Activated CD8-positive, alpha-beta T cell treated with anti-CD3 and anti-CD28 coated beads, Interleukin-2, amount 10 ng/mL, durations not matched to agents 7 days and 5 days (primary cell): ENCODE measurements around the gene MOK. TPM values are rescaled to one million over a fixed set of nuclear protein-coding genes. Genes with fewer than 3 reads are reported as not detected.

ENCODE experiments used
- ATAC-seq: fragments of 150-1000 bp; cut with Tn5 transposase; one replicate; pipeline ENCODE4 v1.10.0; 2021; ENCODE audit warnings: moderate library complexity
- CTCF ChIA-PET: fragments of 350-600 bp; sonication (Branson Sonifier 250); formaldehyde crosslinking; loops from one replicate; lab custom pipeline; 2021; ENCODE audit warnings: antibody characterized with exemption; lab: Charles Lee
- POLR2A ChIA-PET: fragments of 350-600 bp; sonication (Branson Sonifier 250); formaldehyde crosslinking; loops from one replicate; lab custom pipeline; 2021; ENCODE audit warnings: antibody characterized with exemption; lab: Charles Lee
- DNase-seq: peaks from one replicate; pipeline ENCODE4 v3.0.0-alpha.2; 2020
- H3K27ac Mint-ChIP-seq: one replicate; pipeline ENCODE4 v1.8.0; 2021; ENCODE audit warnings: mild to moderate bottlenecking, mixed read lengths
- H3K27me3 Mint-ChIP-seq: one replicate; pipeline ENCODE4 v1.8.0; 2021; ENCODE audit warnings: low read depth, mixed read lengths
- H3K36me3 Mint-ChIP-seq: one replicate; pipeline ENCODE4 v1.8.0; 2021; ENCODE audit warnings: low read depth, mixed read lengths
- H3K4me1 Mint-ChIP-seq: one replicate; pipeline ENCODE4 v1.8.0; 2021; ENCODE audit warnings: low read depth, mixed read lengths
- H3K4me3 Mint-ChIP-seq: one replicate; pipeline ENCODE4 v1.8.0; 2021; ENCODE audit warnings: mild to moderate bottlenecking, mixed read lengths
- H3K9me3 Mint-ChIP-seq: one replicate; pipeline ENCODE4 v1.8.0; 2022; ENCODE audit warnings: mixed read lengths; ENCODE audit not compliant: insufficient read depth
- total RNA-seq, 2 experiments: library from RNA; stranded (reverse); gene quantifications; one replicate each; pipeline ENCODE4 v1.2.3, GENCODE V29; 2021

MOK gene
- total RNA-seq, 2 experiments from 2014 or later: 3.3 to 4.1 TPM

GRCh38 chr14:102196039-102196901 lies 108.7 kb downstream of the MOK start:
- no peak overlapping the region for H3K4me3 Mint-ChIP-seq
- POLR2A ChIA-PET: no interaction called here
- no peak for ATAC-seq
- CTCF ChIA-PET: interaction anchor here (2.0 kb wide), 1 partner anchor 12 kb away, joined by 5 read pairs; no protein-coding TSS in a partner anchor
- no peak for DNase-seq
- H3K9me3 Mint-ChIP-seq: no peaks in the 10 kb centered on the region
- H3K36me3 Mint-ChIP-seq: peaks cover 46% of the 10 kb centered on the region
- peaks cover 46% of the 10 kb centered on the region for H3K4me1 Mint-ChIP-seq
- H3K27me3 Mint-ChIP-seq: no peaks in the 10 kb centered on the region
- H3K27ac Mint-ChIP-seq: no peak overlapping the region

- H3K36me3 Mint-ChIP-seq: peaks cover 42% of the 10 kb centered on the region
- no peaks in the 10 kb centered on the region for H3K9me3 Mint-ChIP-seq
- no peak overlapping the region for H3K27ac Mint-ChIP-seq
- ATAC-seq (no peak), DNase-seq (no peak)
- CTCF ChIA-PET: interaction anchor here (1.2 to 2.0 kb wide), 2 partner anchors 11 to 17 kb away, joined by 3 to 5 read pairs; no protein-coding TSS in a partner anchor
- peaks cover 44% of the 10 kb centered on the region for H3K4me1 Mint-ChIP-seq
- POLR2A ChIA-PET: no interaction called here
- no peaks in the 10 kb centered on the region for H3K27me3 Mint-ChIP-seq
- no peak overlapping the region for H3K4me3 Mint-ChIP-seq
Measured at GRCh38 chr14:102195446-102195845, 109.5 kb downstream of the MOK start.

GRCh38 chr14:102194856-102195255 lies 110.1 kb downstream of the MOK start:
- Mint-ChIP-seq H3K4me3 (no peak overlapping the region), H3K36me3 (peaks cover 41% of the 10 kb centered on the region), H3K27ac (no peak overlapping the region), H3K27me3 (no peaks in the 10 kb centered on the region), H3K9me3 (no peaks in the 10 kb centered on the region), H3K4me1 (peaks cover 39% of the 10 kb centered on the region)
- no peak for ATAC-seq
- DNase-seq: no peak
- CTCF ChIA-PET: interaction anchor here (1.2 kb wide), 1 partner anchor 18 kb away, joined by 3 read pairs; no protein-coding TSS in a partner anchor
- POLR2A ChIA-PET: no interaction called here

DNA sequence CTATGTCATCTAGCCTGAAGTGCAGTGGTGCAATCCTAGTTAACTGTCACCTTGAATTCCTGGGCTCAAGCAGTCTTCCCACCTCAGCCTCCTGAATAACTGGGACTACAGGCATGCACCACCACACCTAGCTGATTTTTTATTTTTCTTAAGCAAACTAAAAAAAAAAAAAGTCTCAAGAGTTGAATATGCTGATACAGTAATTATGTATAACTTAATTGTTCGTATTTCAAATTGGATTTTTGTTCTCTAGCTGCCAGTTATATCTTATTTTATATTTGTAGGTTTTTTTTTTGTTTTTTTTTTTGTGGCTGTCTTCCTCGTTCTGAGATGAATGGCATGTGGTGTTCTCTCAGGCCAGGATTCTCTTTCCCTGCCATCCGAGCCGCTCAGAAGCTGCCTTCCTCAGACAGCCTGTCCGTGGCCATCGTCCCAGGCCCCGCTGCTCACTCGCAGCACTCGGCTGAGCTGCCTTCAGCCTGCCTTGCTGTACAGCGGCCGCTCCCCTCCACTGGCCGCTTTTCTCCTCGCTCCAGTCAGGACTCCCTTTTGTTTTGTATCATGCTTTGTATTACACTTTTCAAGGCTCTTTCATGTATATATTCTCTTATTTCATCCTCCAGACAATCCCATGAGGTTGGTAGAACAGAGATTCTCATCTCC lies 112.0 kb downstream of the MOK start:
- POLR2A ChIA-PET: no interaction called here

GRCh38 chr14:102189874-102190273 lies 115.1 kb downstream of the MOK start:
- POLR2A ChIA-PET: interaction anchor here (0.6 kb wide), 1 partner anchor 100 kb away, joined by 4 read pairs; no protein-coding TSS in a partner anchor
- peaks cover 15% of the 10 kb centered on the region for H3K4me1 Mint-ChIP-seq

More for the DNA sequence above, 112.0 kb downstream of the MOK start:
- Mint-ChIP-seq H3K36me3 (peaks cover 24% of the 10 kb centered on the region), H3K27me3 (no peaks in the 10 kb centered on the region), H3K4me3 (no peak overlapping the region), H3K27ac (no peak overlapping the region), H3K9me3 (no peaks in the 10 kb centered on the region), H3K4me1 (peaks cover 29% of the 10 kb centered on the region)
- CTCF ChIA-PET: no interaction called here
- no peak for DNase-seq
- ATAC-seq: no peak

GRCh38 chr14:102188187-102188586 lies 116.8 kb downstream of the MOK start:
- Mint-ChIP-seq H3K27ac (no peak overlapping the region), H3K4me3 (no peak overlapping the region), H3K4me1 (peaks cover 22% of the 10 kb centered on the region), H3K9me3 (no peaks in the 10 kb centered on the region), H3K36me3 (no peaks in the 10 kb centered on the region), H3K27me3 (no peaks in the 10 kb centered on the region)
- ATAC-seq: no peak
- POLR2A ChIA-PET: no interaction called here
- CTCF ChIA-PET: no interaction called here
- no peak for DNase-seq

More at GRCh38 chr14:102189874-102190273, 115.1 kb downstream of the MOK start:
- Mint-ChIP-seq H3K27me3 (no peaks in the 10 kb centered on the region), H3K36me3 (peaks cover 1% of the 10 kb centered on the region), H3K27ac (no peak overlapping the region), H3K4me3 (no peak overlapping the region), H3K9me3 (no peaks in the 10 kb centered on the region)
- no peak for DNase-seq
- CTCF ChIA-PET: no interaction called here
- ATAC-seq: no peak

- POLR2A ChIA-PET: no interaction called here
- Mint-ChIP-seq H3K9me3 (no peaks in the 10 kb centered on the region), H3K36me3 (no peaks in the 10 kb centered on the region), H3K4me3 (no peak overlapping the region), H3K27me3 (no peaks in the 10 kb centered on the region), H3K4me1 (peaks cover 25% of the 10 kb centered on the region), H3K27ac (no peak overlapping the region)
- DNase-seq (no peak), ATAC-seq (no peak)
- CTCF ChIA-PET: no interaction called here
Measured at GRCh38 chr14:102187568-102188001, 117.4 kb downstream of the MOK start.

GRCh38 chr14:102187044-102187443 lies 117.9 kb downstream of the MOK start:
- ChIA-PET CTCF (no interaction called here), POLR2A (no interaction called here)
- peaks cover 27% of the 10 kb centered on the region for H3K4me1 Mint-ChIP-seq
- no peak for ATAC-seq
- no peaks in the 10 kb centered on the region for H3K9me3 Mint-ChIP-seq
- no peaks in the 10 kb centered on the region for H3K36me3 Mint-ChIP-seq
- no peak overlapping the region for H3K27ac Mint-ChIP-seq
- no peak overlapping the region for H3K4me3 Mint-ChIP-seq
- no peaks in the 10 kb centered on the region for H3K27me3 Mint-ChIP-seq
- no peak for DNase-seq

GRCh38 chr14:102185360-102185759 lies 119.6 kb downstream of the MOK start:
- POLR2A ChIA-PET: no interaction called here
- Mint-ChIP-seq H3K9me3 (no peaks in the 10 kb centered on the region), H3K27ac (no peak overlapping the region), H3K27me3 (no peaks in the 10 kb centered on the region), H3K4me3 (no peak overlapping the region), H3K4me1 (peaks cover 17% of the 10 kb centered on the region), H3K36me3 (no peaks in the 10 kb centered on the region)
- DNase-seq (no peak), ATAC-seq (no peak)
- CTCF ChIA-PET: no interaction called here

DNA sequence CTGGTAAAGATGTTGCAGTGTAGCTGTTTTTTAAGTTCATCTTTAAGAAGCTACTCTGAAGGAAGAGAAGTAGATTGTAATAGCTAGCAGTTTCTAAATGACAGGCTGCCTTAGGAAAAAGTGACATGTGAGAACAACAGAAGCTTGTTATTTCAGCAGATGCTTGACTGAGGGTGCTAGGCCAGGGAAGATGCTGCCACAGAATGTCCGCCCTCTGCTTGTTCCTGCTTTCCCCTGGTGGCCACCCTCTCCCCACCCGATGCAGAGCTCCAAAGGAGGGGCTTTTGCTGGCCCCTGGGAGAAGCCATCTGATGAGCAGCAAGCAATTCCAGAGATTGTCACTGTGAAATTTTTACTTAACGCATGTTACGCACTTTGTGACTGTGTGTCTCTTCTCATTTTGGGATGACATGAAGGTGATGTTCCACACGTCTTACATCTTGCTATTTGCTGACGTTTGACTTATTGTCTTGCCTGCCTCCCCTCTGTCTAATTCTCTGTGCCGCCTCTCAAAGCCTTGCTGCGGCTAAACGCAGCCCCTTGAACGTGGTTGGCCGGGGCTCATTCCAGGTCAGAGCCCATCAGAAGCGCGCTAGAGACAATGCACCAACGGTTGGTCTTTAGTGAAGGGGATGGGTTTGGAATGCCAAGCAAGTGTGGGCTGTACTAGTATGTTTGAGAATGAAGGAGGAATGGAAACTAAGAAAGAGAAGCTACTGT lies 120.5 kb downstream of the MOK start:
- Mint-ChIP-seq H3K27me3 (no peaks in the 10 kb centered on the region), H3K4me3 (no peak overlapping the region), H3K27ac (no peak overlapping the region), H3K9me3 (no peaks in the 10 kb centered on the region), H3K4me1 (peaks cover 15% of the 10 kb centered on the region), H3K36me3 (no peaks in the 10 kb centered on the region)
- DNase-seq (no peak), ATAC-seq (no peak)
- ChIA-PET CTCF (interaction anchor here (0.9 to 1.2 kb wide), 3 partner anchors 12 to 88 kb away, joined by 3 to 5 read pairs (median 4); no protein-coding TSS in a partner anchor), POLR2A (no interaction called here)

DNA sequence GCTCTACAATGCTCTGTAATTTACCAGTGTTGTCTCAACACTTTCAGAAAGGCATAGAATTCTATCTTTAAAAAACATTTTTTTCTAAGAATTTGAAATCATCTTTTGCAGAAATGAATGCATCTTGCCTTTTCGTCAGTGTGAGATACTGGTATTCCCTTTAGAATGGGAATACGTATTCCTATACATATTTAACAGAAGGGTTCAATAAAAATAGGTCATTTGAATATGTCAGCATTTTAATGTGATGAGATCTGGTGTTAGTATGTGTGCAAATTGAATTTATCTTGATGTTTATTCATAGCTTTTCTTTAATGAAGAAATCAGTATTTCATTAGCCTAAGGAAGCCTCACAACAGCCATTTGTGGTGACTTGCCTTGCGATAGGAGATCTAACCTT lies 121.1 kb downstream of the MOK start:
- Mint-ChIP-seq H3K9me3 (no peaks in the 10 kb centered on the region), H3K4me1 (peaks cover 15% of the 10 kb centered on the region), H3K4me3 (no peak overlapping the region), H3K36me3 (no peaks in the 10 kb centered on the region), H3K27me3 (no peaks in the 10 kb centered on the region), H3K27ac (no peak overlapping the region)
- DNase-seq (no peak), ATAC-seq (no peak)
- ChIA-PET POLR2A (no interaction called here), CTCF (interaction anchor here (0.9 to 1.3 kb wide), 4 partner anchors 13 to 130 kb away, joined by 3 to 5 read pairs (median 4); no protein-coding TSS in a partner anchor)
